ENCODE data around the gene GTF3C4. TPM values are rescaled to one million over a fixed set of nuclear protein-coding genes. Genes with fewer than 3 reads are reported as not detected.

The GTF3C4 gene
- total and polyA plus RNA-seq, 2 experiments from 2014 or later = 9.5 to 39.6 TPM

DNA sequence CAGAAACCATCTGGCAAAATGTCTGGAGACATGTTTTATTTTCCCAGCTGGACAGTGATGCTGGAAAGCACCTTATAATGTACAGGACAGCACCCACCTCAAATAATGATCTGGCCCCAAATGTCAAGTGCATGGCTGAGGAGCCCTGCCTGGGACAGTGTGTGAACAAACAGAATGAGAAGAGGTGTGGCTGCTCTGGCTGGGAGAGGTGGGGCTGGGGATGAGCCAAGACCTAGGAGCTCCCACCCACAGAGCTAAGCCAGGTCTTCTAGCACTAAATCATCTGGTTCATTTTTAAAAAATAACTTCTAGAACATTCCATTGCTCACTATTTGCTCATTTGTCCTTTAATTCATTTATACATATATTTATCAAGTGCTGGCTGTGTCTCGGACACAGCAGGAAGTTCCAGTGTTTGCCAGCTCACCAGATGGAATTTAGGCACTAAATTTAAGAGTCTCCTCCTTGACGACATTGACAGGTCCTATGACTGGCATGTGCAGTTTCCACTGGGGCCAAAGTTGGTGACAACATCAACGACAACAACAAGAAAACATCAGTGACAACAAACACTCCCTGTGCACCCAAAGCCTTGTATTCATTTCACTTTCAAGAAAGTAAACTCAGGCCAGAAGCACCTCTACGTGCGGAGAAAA lies 59.1 kb downstream of the GTF3C4 start:
- TF ChIP-seq NANOG (IDR thresholded peaks at IDR 0.05; ENCODE audit: borderline replicate concordance) (no peak), REST (IDR thresholded peaks at IDR 0.05; ENCODE audit: unreplicated experiment) (no peak), ZNF462 (CRISPR knock-in tag; IDR thresholded peaks at IDR 0.05) (no peak), POLR2AphosphoS5 (IDR thresholded peaks at IDR 0.05; ENCODE audit: low read depth) (no peak), EZH2phosphoT487 (IDR thresholded peaks at IDR 0.05; ENCODE audit: unreplicated experiment) (no peak), ZNF331 (CRISPR knock-in tag; IDR thresholded peaks at IDR 0.05; ENCODE audit: low read depth) (no peak), JUNB (IDR thresholded peaks at IDR 0.05; ENCODE audit: unreplicated experiment) (no peak), ETS1 (IDR thresholded peaks at IDR 0.05) (no peak), EZH2 (IDR thresholded peaks at IDR 0.05; ENCODE audit: low read depth, unreplicated experiment) (no peak), STAT1 (IDR thresholded peaks at IDR 0.05; ENCODE audit: unreplicated experiment) (no peak), CTCF (conservative IDR thresholded peaks at IDR 0.05; ENCODE audit: low read depth in 2 of 2) (no peak), ZNF114 (CRISPR knock-in tag; IDR thresholded peaks at IDR 0.05) (no peak), CREB1 (CRISPR knock-in tag; IDR thresholded peaks at IDR 0.05; ENCODE audit: low read depth) (no peak)
- H3K36me3 ChIP-seq (ENCODE audit: insufficient read depth) = no peaks in the 10 kb centered on the region
- no peaks in the 10 kb centered on the region for H3K27me3 ChIP-seq (ENCODE audit: insufficient read depth)
- Mint-ChIP-seq H3K4me3 (no peak overlapping the region), H3K27ac (no peak overlapping the region), H3K9me3 (no peaks in the 10 kb centered on the region), H3K27me3 (ENCODE audit: insufficient read depth, low read depth, poor library complexity) (peaks cover 4% of the 10 kb centered on the region), H3K4me1 (peaks cover 16% of the 10 kb centered on the region), H3K36me3 (ENCODE audit: low read depth) (no peaks in the 10 kb centered on the region)
- no peaks in the 10 kb centered on the region for H3K4me1 ChIP-seq (ENCODE audit: insufficient read depth)
- H3K79me2 ChIP-seq (replicated peaks; ENCODE audit: insufficient read depth) = no peaks in the 10 kb centered on the region
- no peaks in the 10 kb centered on the region for H3F3A ChIP-seq (replicated peaks; ENCODE audit: low read depth)
- H3K27ac ChIP-seq (ENCODE audit: low read depth) = no peak overlapping the region
- no peak overlapping the region for H2AFZ ChIP-seq
- no peak for DNase-seq (ENCODE audit: low spot score)
- no peak overlapping the region for H3K4me3 ChIP-seq
- H4K20me1 ChIP-seq (replicated peaks; ENCODE audit: insufficient read depth) = no peaks in the 10 kb centered on the region
- ATAC-seq = no peak
- no peaks in the 10 kb centered on the region for H3K9me2 ChIP-seq (ENCODE audit: insufficient read depth)
- H3K4me2 ChIP-seq = no peak overlapping the region

Measured in GM23338 (cell line).